HG03432 (cell line): Measurements from ENCODE around the gene PAFAH2.

Experiments used
- ATAC-seq: cut with Tn5 transposase; IDR thresholded peaks from one replicate; pipeline ENCODE4 v1.9.1; 2021; ENCODE audit warnings: mild to moderate bottlenecking, moderate library complexity; ENCODE audit not compliant: unreplicated experiment

The PAFAH2 gene

GRCh38 chr1:26031611-26032220 lies 33.9 kb upstream of the PAFAH2 start:
- ATAC-seq: no peak

- no peak for ATAC-seq
Measured at GRCh38 chr1:26031196-26031595, 33.3 kb upstream of the PAFAH2 start.

- ATAC-seq: no peak
Measured at GRCh38 chr1:26029864-26030481, 32.1 kb upstream of the PAFAH2 start.

- ATAC-seq: no peak
Measured at GRCh38 chr1:26029054-26029863, 31.4 kb upstream of the PAFAH2 start.

GRCh38 chr1:26028490-26028980 lies 30.7 kb upstream of the PAFAH2 start:
- ATAC-seq: no peak

- no peak for ATAC-seq
Measured at GRCh38 chr1:26027716-26028489, 30.0 kb upstream of the PAFAH2 start.

- no peak for ATAC-seq
Measured at GRCh38 chr1:26025517-26025916, 27.7 kb upstream of the PAFAH2 start.

- ATAC-seq: no peak
Measured at GRCh38 chr1:26025060-26025459, 27.2 kb upstream of the PAFAH2 start.

- ATAC-seq: no peak
Measured at GRCh38 chr1:26023826-26024225, 26.0 kb upstream of the PAFAH2 start.

GRCh38 chr1:26023009-26023408 lies 25.1 kb upstream of the PAFAH2 start:
- ATAC-seq: no peak

- no peak for ATAC-seq
Measured at GRCh38 chr1:26022404-26022779, 24.5 kb upstream of the PAFAH2 start.

GRCh38 chr1:26021647-26022403 lies 24.0 kb upstream of the PAFAH2 start, which contains the start of gene EXTL1:
Gene EXTL1 (plus strand): TSS chr1:26021775. CDS start chr1:26022647, 872 bp downstream.
- ATAC-seq: no peak

- ATAC-seq: no peak
Measured at GRCh38 chr1:26020941-26021646, 23.2 kb upstream of the PAFAH2 start.

GRCh38 chr1:26020330-26020768 lies 22.5 kb upstream of the PAFAH2 start:
- no peak for ATAC-seq

GRCh38 chr1:26019641-26020315 lies 21.9 kb upstream of the PAFAH2 start:
- ATAC-seq: no peak

- no peak for ATAC-seq
Measured at GRCh38 chr1:26017606-26018005, 19.7 kb upstream of the PAFAH2 start.

GRCh38 chr1:26016953-26017545 lies 19.2 kb upstream of the PAFAH2 start:
- no peak for ATAC-seq

- no peak for ATAC-seq
Measured at GRCh38 chr1:26016258-26016952, 18.5 kb upstream of the PAFAH2 start.
